NCI-H2196 treated with DMSO at 0.1 percent for 48 hours (cell line): ENCODE results near the gene TRIM41.
"Not testable (repeated sequence)": the region's sequence is repeated elsewhere in the genome, so short reads cannot be mapped to it uniquely, and the experiment has no call there.

ENCODE experiments used
- DNase-seq: peaks from one replicate; lab custom pipeline; 2025; ENCODE audit not compliant: unreplicated experiment; lab: John Stamatoyannopoulos, UW

The TRIM41 gene

DNA sequence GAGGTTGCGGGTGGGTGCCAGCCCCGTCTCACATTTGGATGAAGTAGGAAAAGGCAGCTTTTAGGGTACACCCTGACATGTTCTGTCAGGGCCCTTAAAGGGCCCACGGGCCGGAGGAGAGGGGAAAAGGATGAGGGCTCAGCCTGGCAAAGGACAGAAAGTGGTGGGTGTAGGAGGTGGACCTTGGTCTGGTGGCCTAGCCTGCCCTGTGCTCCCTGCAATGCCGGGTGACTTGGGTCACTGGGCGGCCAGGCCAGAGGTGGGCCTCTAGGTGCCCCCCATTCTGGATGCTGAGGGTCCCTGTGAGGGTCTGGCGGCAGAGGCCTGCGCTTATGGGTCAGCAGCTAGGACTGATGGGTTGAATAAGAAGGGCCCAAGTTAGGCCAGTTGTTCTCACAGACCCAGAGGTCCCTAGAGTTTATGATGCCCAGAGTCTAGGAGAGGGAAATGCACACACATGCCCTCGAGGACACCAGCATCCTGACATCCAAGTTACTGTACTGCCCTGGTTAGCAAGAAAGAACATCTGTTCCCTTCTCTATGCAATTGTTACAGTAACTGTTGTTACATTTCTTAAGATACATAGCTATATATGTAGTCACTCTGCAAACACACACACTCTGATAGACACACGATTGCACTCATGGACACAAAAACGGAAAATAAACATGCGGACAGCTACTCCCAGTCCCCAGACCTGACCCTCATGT, 30.6 kb upstream of the TRIM41 start:
- no peak for DNase-seq

GRCh38 chr5:181193656-181194055, 29.4 kb upstream of the TRIM41 start:
- DNase-seq: no peak

- no peak for DNase-seq
These were observed 28.4 kb upstream of the TRIM41 start for GRCh38 chr5:181194489-181195248.

GRCh38 chr5:181195249-181195761, 27.8 kb upstream of the TRIM41 start:
- no peak for DNase-seq

GRCh38 chr5:181197326-181197951, 25.6 kb upstream of the TRIM41 start:
- no peak for DNase-seq

DNA sequence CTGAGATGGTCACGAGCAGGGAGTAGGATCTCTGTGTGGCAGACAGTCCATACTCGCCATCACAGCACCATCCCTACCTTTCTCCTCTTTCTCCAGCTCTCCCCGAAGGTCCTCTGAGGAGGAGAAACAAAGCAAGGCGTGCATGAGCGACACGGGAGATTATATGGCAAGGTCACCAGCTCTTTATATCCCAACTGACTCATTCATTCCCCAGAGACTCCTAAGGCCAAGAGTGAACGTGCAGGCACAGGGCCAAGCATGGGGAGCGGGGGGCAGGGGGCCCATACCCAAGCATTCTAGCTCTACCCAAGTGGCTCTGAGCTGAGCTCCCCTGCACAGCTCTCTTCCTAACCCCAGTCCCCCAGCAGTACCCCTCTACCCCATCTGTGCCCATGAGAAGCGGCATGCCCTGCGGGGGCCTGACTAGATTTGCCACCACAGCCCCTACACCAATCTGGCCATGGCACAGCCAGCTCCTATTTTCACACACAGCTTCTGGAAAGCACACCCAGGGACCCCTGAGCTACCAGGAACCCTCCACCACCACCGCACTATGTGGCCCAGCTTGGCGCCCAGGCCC, 24.9 kb upstream of the TRIM41 start:
- DNase-seq: no peak

- DNase-seq: no peak
These were observed 24.1 kb upstream of the TRIM41 start for GRCh38 chr5:181198905-181199519.

DNA sequence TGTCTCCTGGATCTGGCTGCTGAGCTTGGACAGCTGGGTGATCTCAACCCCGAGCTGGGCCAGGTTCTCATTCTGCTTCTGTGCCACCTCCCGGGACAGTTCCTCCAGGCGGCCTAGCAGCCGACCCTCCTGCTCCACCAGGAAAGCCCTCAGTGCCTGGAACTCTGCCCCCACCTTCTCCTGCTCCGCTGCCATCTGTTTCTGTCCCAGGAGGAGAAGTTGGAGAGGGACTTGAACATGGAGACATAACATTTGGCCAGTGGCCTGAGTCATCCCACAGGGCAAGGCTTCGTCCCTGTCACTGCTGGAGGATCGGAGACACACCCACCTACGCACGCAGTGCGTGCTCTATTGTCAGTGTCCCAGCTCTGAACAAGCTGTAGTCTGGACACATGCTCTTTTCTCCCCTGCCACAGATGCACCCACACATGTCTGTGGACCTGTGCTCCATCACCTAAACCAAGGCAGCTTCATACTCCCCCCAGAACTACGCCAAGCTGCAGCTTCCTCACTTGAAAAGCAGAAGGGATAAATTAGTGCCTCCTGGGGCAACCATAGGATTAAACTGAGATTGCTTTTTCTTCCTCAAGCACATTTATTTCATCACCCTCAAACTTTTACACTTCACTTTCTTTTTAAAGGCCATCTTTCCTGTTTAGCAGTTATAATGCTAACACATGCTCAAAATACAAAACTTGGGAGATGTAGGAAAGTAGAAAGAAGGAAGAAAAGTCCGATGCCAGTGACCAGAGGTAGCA, 23.0 kb upstream of the TRIM41 start:
- DNase-seq: no peak

DNA sequence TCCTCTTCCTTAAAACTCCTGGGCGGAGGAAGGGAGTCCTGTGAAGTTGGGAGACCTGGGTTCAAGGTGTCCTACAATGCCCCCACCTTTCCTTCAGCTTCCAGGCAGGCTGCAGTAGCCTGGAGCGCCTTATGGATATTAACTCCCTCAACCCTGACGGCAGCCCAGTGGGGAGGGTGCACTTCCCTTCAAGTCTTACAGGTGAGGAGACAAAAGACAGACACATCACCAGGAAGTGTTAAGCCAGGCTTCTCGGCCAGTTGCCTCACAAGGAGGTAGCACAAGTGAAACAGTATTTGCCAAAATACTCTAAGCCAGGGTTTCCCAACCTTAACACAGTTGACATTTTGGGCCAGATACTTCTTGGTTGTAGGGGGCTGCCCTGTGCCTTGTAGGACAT, 22.3 kb upstream of the TRIM41 start:
- DNase-seq: no peak

DNA sequence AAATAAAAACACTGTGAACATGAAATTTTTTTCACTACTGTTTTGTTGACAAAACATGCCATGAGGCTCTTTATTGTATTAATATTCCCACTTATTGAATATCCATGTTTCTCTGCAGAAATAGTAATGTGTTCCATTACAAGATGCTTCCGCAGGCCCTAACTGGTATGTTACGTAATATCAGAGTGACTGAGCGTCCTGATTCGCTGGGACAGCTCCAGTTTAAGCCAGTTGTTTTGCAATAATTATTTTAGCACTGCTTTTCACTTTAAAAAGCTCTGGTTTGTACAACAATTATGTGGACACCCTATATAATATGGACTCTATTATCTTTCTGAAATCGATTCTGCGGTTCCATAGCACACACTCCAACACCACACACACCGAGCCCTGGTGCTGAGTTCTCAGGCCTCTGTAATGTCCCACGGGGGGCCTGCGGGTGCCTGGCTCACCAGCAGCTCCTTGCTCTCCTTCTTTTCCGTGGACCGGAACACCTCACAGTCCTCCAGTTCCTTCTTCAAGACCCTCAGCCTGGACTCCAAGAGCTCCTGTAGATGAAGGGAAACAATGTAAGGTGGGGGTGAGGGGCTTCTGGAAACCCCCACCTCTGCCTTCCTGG, 19.9 kb upstream of the TRIM41 start:
- no peak for DNase-seq

GRCh38 chr5:181203777-181204112, 19.3 kb upstream of the TRIM41 start:
- DNase-seq: no peak

DNA sequence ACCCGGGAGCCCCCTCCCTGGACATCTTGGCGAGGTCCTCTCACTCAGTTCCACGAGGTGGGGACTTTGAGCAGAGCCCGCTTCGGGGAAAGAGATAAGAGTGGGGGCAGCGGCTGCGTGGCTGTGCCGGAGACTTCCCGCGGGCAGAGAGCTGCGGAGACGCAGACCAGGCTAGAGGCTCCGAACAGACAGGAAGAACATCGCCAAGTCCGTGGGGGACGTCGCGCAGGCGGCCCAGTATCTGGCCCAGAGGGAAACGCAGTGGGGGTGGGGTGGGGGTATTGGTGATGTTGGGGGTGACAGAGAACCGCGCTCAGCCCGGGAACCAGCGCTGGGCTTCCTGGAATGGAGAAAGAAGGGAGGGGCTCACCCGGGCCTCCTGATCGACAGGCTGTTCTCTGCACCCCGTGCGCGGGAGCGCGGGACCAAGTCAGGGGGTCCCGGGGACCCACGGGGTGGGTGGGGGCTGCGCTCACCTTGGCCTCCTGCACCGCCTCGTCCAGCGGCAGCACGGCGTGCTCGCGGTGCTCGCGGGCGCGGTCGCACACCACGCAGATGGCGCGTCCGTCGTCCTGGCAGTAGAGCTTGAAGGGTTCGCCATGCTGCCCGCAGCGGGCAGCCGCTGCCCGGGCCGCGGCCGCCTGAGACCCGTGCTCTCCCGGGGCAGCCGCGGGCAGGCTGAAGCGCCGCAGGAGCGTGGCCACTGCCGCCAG, 18.8 kb upstream of the TRIM41 start:
- no peak for DNase-seq

DNA sequence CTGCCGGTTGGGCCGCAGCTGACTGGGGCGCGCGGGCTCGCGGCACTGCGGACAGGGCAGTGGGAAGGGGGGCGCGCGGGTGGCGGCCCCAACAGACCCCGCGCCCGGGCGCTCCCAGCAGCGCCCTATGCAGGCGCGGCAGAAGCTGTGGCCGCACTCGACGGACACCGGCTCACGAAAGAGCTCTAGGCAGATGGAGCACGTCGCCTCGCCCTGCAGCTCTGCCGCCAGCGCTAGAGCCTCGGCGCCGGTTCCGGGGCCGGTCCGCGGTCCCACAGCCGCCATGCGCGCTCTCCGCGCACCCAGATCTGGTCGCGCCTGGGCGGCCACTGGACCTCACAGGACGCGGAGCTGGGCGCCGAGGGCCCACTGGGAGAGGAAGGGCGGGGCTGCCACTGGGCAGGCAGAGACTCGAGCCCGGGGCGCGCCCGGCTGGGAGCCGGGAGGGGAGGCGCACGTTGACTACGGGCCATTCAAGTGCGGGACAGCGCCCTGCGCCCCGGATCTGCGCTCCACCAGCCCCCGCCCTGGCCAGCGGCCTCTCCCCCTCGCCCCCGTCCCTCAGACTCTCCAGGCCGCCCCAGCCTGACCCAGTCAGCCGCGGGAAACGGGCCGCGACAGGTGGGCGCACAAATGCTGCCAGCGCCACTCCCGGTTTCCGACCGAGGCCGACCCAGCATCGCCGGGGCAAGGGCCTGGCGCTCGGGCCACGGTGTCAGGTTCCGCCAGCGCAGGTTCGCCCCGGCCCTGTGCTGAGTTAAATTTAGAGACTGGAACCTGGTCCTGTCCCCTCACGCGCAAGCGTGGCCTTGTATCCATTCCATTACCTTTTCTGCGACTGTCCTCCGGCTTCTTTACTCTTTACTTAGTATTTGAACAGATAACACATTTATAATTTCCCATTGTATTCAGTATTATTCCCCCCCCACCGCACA, 18.0 kb upstream of the TRIM41 start, which contains the start of gene TRIM7:
Gene TRIM7 (minus strand): TSS at position 371 of the 935 bp plus-strand sequence. CDS start 86 bp downstream, at position 285.
- DNase-seq: no peak

DNA sequence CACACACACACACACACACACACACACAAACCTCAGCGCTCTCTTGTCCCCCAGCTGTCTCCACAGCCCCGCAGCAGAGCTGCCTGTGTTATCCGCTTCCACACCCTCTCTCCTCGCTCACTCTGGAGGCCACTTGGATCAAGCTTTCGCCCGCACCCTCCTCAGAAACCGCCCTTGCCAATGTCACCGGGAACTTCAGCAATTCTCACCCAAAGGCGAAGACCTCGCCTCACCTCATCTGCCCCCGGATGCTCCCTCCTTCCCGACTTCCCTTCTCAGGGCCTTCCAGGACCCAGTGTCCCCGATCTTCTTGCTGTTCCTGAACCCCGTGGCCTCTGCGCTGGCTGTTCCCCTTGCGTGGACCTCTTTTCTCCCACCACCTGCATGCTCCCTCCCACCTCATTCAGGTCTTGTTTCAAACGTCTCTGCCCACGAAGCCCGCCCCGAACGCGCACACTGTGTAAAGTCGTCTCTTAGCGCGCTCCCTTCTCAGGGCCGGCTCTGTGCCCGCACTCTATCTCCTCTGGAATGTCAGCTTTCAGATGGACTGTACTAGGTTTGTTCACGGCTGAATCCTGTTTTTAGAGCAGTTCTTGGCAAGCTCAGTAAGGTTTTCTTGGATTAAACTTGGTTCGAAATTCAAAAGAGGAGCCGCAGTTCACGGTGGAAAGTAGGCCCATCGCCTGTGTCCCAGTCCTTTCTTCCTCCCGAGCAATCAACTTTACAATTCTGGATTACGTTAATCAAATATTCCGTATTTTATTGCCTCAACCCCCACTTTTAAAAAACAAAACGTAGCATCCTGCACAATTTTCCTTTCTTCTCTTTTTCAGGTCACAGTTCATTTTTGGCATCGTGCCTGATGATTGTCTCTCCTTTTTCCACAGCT, 17.1 kb upstream of the TRIM41 start:
- no peak for DNase-seq

DNA sequence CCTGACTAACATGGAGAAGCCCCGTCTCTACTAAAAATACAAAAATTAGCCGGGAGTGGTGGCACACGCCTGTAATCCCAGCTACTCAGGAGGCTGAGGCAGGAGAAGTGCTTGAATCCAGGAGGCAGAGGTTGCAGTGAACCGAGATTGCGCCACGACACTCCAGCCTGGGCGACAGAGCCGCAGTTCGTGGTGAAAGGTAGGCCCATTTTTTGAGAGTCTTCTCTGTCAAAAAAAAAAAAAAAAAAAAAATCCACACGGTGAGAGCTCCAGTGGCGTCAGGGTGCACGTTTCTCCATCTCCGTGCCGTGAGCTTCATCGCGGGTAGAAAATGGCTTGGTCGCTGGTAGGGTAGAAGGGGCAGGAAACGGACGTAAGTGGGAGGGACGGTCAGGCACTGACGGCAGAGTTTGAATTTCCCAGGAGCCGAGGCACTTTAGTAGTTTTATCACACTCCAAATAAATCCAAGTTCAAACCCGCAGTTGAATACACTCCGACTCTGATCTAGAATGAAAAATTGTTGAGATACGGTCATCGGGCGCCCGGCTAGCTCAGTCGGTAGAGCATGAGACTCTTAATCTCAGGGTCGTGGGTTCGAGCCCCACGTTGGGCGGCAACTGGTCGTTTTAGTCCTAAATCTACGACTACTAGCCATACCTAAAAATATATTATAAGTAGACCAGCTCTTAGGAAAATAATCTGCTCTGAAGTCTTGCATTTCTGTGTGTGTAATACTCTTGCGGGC, 15.7 kb upstream of the TRIM41 start:
- no peak for DNase-seq

GRCh38 chr5:181207960-181208253, 15.2 kb upstream of the TRIM41 start:
- DNase-seq: no peak

DNA sequence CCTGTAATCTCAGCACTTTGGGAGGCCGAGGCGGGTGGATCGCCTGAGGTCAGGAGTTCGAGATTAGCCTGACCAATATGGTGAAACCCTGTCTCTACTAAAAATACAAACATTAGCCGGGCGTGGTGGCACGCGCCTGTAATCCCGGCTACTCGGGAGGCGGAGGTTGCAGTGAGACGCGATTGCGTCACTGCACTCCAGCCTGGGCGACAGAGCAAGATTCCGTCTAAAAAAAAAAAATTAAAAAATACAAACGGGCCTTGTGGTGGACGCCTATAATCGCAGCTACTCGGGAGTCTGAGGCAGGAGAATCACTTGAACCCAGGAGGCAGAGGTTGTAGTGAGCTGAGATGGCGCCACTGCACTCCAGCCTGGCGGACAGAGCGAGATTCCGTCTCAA, 14.1 kb upstream of the TRIM41 start:
- not testable (repeated sequence) for DNase-seq
